Measurements from ENCODE around the gene JTB. TPM values are rescaled to one million over a fixed set of nuclear protein-coding genes. Genes with fewer than 3 reads are reported as not detected.
"Not testable (repeated sequence)": the region's sequence is repeated elsewhere in the genome, so short reads cannot be mapped to it uniquely, and the experiment has no call there.

Gene JTB
- 121 TPM for polyA plus RNA-seq (2013, experiment 1 of 2; ENCODE audit: insufficient read length)
- 121 TPM for polyA plus RNA-seq (2013, experiment 2 of 2; ENCODE audit: insufficient read length)

DNA sequence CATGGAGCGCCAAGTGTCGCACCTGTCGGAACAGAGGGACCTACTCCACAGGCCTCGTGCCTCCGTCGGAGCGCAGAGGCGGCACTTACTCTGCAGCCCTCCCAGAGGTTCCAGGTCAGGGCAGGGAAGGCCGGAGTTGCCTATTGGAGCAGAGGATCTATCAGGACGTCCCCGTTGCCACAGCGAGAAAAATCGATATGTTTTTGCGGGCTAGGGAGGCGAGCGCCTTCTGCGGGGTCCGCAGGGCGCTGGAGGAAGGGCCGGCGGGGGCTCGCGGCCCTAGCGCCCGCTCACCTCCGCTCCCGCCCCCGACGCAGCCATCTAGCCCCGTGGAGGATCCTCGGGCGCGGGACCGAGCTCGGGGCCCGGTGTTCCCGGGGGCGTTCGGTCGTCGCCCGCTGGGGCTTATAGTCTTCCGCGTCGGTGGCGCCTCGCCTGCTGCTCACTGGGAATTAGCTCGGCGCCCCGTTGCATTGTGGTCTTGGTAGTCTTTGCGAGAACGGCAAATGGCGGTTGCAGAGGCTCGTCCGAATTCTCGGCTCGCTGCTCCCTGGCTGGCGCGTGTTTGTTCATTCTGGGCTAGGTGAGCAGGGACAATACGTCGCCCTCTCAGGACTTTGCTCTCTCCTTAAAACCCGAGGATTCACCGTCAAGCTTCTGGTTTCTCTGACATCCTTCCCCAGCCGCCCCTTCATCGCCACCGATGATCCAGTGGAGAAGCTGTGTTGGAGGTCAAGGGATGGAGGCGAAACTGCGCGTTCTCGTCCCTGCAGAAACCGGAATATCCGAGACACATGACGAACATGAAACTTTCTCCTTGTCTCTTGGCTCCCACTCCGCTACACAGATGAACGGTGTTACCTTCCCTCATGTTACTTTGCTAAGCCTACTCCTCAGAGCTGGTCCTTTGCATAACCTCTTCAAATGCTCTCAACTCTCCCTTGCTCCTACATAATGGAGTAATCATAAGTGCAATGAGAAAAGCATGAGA lies at the start of gene JTB:
TSS of gene JTB (minus strand) at position 425 of the 991 bp plus-strand sequence. CDS start at position 3, 422 bp downstream.
- DNase-seq, result peak; percentile 83

DNA sequence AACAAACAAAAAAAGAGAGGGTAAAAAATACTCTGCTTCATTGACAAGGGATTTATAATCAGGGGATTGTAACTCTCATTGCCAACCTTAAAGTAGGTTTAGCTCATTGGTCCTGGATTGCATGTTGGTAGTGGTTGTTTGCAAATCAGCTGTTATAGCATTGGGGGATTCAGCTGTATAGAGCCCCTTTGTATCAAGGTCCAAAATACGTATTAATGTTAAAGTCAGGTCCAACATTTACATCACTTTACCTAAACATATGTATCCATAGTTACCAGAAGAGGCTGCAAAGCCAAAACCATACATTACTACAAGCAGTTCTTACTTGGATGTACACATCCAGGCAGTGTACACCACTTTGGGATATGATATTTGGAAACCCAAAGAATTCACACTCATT lies 42.5 kb upstream of the JTB start:
- DNase-seq, result no peak

DNA sequence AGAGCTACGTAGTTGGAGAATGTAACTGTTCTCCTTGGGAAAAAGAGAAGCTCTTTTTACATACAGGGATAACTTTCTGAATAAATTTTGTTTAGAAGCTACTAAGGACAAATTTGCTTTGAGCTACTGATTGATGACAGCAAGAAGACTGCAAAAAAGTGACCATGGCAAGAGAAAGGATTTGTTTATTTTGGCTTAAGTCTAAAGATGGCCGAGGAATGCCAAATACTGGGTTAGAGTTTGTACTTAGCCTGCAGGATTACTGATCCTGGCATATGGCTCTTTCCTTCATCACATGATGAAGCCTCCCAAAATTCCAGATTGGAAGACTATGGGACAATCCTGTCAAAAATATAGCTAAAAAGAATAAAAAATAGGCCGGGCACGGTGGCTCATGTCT lies 41.8 kb upstream of the JTB start:
- no peak for DNase-seq

DNA sequence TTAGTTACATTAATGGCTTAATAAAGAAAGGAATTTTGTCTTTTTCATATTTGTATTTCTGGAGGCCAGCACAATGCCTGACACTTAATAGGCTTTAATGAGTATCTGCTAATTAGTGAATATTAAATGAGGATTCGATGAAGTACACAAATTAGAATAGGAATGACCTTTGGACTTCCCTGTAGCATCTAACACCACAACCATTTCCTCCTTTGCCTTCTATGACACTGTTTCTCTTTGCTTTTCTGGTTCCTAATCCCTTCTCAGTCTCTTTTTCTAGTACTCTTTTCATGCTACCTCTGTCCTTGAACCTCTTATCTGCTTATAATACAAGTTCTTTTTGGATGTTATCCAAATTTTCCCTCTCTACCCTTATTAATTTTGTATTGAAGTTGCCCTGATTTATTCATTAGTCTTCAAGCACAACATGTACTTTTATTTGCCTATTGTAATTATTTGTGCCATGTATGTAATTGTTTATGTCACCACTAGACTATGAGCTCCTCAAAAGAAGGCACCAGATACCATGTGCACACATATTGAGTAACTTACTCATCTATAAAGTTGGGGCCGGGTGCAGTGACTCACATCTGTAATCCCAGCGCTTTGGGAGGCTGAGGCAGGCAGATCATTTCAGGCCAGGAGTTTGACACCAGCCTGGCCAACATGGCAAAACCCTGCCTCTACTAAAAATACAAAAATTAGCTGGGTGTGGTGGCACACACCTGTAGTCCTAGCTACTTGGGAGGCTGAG lies 36.9 kb upstream of the JTB start:
- DNase-seq, result peak; percentile 53

DNA sequence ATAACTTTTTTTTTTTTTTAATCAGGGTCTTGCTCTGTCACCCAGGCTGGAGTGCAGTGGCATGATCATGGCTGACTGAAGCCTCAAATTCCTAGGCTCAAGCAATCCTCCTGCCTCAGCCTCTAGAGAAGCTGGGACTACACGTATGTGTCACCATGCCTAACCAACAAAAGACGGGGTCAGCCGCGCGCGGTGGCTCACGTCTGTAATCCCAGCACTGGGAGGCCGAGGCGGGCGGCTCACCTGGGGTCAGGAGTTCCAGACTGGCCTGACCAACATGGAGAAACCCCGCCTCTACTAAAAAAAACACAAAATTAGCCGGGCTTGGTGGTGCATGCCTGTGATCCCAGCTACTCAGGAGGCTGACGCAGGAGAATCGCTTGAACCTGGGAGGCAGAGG lies 35.1 kb upstream of the JTB start:
- DNase-seq, result not testable (repeated sequence)

DNA sequence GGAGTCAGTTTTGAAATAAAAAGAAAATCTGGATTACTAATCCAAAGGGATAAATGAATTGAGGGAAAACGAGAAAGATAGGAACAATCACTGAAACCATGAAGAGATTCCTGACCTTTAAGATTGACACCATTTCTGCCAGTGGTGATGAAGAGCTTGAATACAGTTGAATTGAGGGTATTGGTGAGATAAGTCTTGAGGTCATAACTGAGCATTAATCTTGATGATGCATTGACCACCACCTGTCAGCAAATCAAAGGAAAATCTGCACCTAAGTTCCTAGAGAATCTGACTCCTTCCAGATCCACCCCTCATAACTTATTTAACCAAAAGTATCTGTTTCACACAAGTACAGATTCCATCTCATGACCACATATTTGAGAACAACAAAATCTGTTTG lies 34.7 kb upstream of the JTB start:
- DNase-seq, result no peak

DNA sequence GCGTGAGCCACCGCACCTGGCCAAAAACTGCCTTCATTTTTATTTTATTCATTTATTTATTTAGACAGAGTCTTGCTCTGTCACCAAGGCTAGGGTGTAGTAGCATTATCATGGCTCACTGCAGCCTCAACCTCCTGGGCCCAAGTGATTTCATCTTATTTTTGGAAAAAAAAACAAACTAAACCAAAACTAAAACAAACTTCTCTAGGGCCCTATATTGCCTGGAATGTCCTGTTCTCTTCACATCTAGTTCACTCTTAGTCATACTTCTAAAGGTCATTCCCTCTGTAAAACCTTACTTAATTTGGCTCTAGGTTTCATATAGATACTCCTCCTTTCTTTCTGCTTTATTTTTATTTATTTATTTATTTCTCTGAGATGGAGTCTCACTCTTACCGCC lies 28.7 kb upstream of the JTB start:
- peak; percentile 81 for DNase-seq

DNA sequence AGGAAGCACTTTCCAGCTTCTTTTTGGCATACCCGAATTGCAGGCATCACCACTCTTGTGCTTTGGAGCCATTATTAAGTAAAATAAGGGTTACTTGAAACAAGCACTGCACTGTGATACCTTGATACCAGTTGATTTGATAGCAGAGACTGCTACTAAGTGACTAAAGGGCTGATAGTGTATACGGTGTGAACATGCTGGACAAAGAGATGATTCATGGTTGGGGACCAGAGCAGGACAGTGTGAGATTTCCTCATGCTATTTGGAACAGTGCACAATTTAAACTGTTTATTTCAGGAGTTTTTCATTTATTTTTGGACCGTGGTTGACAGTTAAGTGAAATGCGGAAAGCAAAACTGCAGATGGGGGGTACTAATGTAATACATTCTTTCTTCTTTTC lies 22.9 kb upstream of the JTB start:
- DNase-seq, result no peak

DNA sequence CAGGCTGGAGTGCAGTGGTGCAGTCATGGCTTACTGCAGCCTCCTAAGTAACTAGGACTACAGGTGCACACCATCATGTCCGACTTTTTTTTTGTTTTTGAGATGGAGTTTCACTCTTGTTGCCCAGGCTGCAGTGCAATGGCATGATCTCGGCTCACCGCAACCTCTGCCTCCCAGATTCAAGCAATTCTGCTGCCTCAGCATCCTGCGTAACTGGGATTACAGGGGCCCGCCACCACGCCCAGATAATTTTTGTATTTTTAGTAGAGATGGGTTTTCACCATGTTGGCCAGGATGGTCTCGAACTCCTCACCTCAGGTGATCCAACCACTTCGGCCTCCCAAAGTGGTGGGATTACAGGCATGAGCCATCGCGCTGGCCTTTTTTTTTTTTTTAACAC lies 19.4 kb upstream of the JTB start:
- DNase-seq, result not testable (repeated sequence)

DNA sequence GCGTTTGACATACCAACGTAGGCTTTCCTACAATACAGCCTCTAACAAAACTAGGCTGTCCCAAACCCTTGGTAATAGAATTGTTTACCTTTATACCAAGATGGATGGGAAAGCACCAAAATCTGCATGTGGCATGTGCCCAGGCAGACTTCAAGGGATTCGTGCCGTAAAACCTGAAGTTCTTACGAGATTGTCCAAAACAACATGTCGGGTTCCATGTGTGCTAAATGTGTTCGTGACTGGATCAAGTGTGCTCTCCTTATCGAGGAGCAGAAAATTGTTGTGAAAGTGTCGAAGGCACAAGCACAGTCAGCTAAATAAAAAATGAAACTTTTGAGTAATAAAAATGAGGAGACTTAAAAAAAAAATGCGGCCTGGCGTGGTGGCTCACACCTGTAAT lies 18.2 kb upstream of the JTB start:
- DNase-seq, result no peak

DNA sequence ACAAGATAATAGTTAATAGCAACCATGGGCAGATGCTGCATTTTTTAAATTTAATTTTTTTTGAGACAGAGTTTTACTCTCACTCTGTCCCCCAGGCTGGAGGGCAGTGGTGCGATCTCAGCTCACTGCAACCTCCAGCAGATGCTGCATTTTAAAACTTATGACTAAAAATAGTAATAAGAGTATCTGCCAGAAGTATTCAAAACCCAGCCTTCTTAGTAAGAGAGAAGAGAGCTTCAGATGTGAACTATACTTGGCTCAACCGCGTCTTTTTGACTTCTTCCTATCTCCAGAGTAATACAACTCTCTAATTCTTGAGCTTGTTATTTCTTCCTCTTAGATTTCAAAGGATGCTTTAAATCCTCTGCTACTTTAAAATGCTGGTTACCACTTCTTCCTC lies 17.7 kb upstream of the JTB start:
- DNase-seq, result no peak

DNA sequence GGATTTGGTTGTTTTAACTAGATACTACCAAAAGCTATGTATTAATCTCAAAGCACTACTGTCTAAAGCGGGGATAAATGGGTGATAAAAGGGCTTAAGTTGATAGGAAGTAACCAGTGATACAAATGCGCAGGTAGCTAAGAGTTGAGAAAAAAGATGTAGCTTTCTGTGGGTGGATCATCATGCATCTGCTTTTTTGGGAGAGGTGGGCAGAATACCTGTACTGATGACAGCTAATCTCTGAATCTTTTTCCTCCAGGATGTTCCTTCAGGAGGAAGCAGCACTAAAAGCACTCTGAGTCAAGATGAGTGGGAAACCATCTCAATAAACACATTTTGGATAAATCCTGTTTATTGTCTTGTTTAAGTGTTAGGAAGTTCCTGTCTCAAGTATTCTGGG lies 14.3 kb upstream of the JTB start:
- no peak for DNase-seq

DNA sequence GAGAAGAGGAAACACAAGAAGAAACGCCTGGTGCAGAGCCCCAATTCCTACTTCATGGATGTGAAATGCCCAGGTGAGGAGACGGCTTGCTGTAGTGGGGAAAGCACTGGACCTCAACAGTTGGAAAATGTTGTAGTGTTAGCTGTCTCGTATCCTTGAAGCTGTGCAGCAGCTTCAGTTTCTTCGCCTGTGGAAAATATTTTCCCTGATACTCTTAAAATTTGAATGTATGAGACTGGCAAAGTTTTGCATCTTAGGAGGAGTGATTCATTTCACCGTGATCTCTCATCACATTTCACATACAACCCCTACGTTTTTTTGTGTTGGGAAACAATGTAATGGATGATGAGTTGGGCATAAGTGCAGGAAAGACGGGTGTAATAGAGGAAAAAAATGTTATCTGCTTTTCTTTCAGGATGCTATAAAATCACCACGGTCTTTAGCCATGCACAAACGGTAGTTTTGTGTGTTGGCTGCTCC lies 13.7 kb upstream of the JTB start:
- DNase-seq, result no peak

DNA sequence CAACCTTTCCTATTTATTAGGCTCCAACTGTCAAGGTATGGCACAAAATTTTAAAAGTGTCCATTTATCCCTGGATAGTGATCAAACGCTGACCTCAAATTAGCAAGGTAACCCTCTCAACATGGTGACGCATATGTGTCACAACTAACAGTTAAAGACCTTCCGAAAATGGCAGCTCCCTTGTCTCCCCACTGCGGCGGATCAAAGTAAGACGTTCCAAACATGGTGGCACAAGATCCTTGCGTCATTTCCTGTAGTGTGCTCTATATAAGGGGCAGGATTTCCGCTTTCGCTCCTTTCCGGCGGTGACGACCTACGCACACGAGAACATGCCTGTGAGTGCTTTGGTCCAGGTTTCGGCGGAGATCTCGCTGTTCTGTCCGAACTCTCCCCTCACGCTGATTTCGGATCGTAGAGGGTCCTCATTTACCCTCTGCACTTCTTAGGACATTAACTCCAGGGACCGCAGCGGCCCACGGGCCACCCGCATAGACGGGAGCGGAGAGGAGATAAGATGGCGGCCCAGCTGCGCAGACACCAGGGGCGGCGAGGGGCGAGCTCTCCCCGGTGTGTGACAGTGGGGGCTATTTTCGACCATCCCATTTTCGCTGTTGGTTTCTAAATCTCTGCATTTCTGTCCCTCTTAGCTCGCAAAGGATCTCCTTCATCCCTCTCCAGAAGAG lies 13.1 kb upstream of the JTB start, which contains the start of gene RPS27:
TSS of gene RPS27 (plus strand) at position 295 of the 683 bp plus-strand sequence. CDS start at position 330, 35 bp downstream.
- peak; percentile 99 for DNase-seq

DNA sequence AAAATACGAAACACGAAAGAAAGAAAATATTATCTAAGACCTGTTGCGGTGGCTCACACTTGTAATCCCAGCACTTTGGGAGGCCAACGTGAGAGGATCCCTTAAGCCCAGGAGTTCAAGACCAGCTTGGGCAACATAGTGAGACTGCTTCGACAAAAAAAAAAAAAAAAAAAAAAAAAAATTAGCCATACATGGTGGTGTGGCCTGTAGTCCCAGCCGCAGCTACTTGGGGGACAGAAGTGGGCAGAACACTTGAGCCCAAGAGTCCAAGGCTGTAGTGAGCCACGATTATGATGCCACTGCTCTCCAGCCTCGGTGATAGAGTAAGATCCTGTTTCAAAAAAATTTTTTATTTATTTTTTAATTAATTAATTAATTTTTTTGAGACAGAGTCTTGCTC lies 10.1 kb upstream of the JTB start:
- DNase-seq, result no peak

DNA sequence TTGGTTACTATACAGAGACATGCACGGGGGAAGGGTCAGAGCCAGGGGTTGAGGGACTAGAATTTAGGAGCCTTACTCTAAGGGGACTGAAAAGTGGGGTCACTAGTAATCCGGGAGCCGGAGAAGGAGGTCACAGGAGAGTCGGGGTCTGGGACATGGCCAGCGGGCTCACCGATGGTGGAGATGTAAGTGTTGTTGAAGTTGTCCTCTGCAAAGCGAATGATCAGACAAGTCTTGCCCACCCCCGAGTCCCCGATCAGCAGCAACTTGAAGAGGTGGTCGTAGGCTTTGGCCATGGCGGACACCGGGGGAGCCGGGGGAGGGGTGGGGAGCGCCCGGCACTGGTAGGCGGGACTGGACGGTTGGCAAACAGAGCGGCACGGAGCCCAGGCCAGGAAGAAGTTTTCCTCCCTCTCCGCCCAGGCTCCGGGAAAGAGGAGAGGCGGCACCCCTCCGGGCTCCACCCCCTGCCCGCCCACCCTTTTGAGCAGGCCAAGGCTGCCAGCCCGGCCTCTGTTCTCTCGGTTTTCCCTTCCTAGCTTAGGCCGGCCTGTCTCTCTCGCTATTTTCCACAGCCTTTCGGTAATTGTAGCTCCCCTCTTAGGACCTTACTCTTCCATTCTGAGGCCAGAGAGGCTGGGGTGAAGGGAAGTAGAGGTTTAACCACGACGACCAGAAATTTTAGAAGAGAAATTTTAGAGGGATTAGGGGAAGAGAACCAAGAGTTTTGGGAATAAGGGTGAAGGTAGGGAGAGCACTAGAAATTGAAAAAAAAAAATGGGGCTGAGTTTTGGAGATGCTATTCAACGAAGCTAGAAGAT lies 8.7 kb upstream of the JTB start, which contains the start of gene RAB13:
TSS of gene RAB13 (minus strand) at position 399 of the 821 bp plus-strand sequence. CDS start at position 296, 103 bp downstream.
- DNase-seq, result peak; percentile 90

DNA sequence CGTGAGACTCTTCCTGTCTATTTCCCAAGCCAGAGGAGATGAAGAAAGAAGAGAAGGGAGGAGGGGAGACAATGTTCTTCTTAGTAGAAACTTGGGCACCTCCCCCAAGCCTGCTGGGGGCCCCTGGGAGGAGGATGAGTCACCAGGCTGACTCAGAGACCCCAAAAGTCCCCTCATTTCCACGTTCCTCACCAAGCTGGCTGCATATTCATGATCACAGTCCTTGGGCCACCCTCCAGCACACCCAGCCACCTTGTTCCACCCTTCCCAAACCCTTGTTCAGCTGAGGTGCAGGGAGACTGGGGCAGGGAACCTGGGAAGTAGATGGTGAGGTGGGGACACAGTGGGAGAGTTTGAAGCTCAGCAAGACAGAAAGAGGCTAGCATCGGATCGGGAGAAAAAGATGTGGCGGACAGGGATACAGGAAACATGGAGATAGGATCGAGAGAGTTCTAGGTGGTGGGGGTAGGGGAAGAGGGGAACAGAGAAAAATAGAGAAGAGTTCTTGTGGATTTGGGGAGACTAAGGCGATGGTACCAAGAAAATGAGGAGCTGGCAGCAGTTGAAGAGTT lies 8.0 kb upstream of the JTB start:
- DNase-seq, result peak; percentile 80

DNA sequence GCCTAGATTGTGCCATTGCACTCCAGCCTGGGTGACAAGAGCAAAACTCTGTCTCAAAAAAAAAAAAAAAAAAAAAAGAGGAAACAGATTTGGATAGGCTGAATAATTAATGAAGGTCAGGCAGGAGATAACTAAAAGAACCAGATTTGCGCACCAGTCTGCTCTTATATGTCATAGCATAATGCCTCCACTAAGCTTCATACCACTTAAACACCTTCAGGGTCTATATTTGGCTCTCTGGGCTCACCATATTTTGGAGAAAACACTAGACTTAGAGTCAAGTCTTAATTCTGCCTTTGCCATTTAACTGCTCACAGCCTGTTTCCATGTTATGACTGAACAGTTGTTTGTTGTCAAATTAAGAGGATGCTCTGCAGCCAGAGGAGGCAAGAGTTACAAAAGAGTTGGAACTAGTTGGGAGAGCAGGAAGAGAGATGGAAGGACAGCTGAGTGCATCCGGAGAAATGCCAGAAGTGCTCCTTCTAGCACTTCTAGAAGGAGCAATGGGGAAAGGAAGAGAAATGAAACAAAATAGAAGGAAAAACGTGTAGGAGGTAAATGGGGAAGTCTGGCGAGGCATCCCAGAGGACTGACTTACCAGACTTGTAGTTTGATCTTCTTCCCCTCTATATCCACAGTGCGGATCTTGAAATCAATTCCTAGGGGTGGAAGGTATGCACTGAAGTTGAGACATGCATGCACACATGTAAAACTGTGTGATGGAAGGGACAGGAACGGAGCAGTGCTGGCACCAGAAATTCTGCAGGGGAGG lies 6.8 kb upstream of the JTB start:
- DNase-seq, result no peak

DNA sequence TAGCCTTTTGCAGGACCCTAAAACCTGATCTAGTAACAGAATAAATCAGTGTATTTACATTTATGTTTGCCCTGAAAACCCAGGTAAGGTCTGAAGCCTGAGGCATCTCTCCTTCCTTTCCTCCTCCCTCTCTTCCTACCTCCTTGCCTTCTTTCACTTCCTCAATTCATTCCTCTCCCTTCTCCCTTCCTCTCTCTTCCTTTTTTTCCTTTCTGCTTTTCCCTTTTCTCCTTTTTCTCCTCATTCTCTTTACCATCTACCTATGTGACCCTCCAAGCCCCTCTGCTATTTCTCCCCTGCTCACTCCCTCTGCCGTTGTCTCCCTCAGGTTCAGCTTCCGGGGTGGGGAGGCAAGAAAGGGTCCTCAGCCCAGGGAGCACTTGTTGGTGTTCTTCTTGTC lies 4.3 kb upstream of the JTB start:
- not testable (repeated sequence) for DNase-seq

DNA sequence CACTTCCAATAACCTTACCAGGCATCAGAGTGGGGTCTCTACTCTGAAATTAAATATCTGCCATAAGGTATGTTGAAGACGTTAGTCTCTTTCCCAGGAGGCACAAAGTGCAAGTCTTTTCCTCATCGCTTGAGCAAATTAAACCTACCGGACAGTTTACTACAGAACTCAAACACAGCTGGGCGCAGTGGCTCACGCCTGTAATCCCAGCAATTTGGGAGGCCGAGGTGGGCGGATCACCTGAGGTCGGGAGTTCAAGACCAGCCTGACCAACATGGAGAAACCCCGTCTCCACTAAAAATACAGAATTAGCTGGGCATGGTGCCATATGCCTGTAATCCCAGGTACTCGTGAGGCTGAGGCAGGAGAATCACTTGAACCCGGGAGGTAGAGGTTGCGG lies 1.6 kb upstream of the JTB start:
- not testable (repeated sequence) for DNase-seq

Data from fibroblast of skin of back (primary cell).